Muscle of leg (tissue), 11 donors: ENCODE results near the gene SMAD3. TPM values are rescaled to one million over a fixed set of nuclear protein-coding genes. Genes with fewer than 3 reads are reported as not detected.
A peak's percentile ranks its signal among the peaks of the same experiment; 100 is the strongest.

ENCODE experiments used
- DNase-seq: peaks from one replicate; pipeline ENCODE4 v3.0.0; 2013
- H3K27ac ChIP-seq: one replicate; pipeline ENCODE4 v1.5.1; 2013; ENCODE audit warnings: mild to moderate bottlenecking, low read length, control low read depth
- H3K27me3 ChIP-seq: one replicate; pipeline ENCODE4 v1.6.1; 2013; ENCODE audit warnings: low read length; ENCODE audit not compliant: control insufficient read depth, insufficient read depth
- H3K36me3 ChIP-seq: one replicate; pipeline ENCODE4 v1.6.1; 2013; ENCODE audit warnings: low read length; ENCODE audit not compliant: control insufficient read depth, insufficient read depth
- H3K4me1 ChIP-seq: one replicate; pipeline ENCODE4 v1.6.1; 2013; ENCODE audit warnings: low read length; ENCODE audit not compliant: control insufficient read depth, insufficient read depth
- H3K4me3 ChIP-seq: one replicate; pipeline ENCODE4 v1.5.1; 2013; ENCODE audit warnings: low read length, control low read depth
- H3K9me3 ChIP-seq: replicated peaks from 2 replicates; pipeline ENCODE4 v1.6.1; 2013; ENCODE audit warnings: low read depth, low read length; ENCODE audit not compliant: control insufficient read depth
- WGBS: methylation state at CpG from one replicate; pipeline ENCODE4 v1.1.5; 2013; ENCODE audit warnings: missing lambda C conversion rate; ENCODE audit not compliant: insufficient coverage; 5-methylcytosine and 5-hydroxymethylcytosine counted together
- polyA plus RNA-seq, 8 donors: library from polyadenylated mRNA; unstranded; fragments of 120-200 nt; gene quantifications; one replicate each; pipeline versions ENCODE4 v1.2.1 to v1.2.3, GENCODE V29; 2013; ENCODE audit warnings: inconsistent platforms in 1 of 8, low replicate concordance in 1 of 8; ENCODE audit not compliant: insufficient read length in 8 of 8, insufficient read depth in 1 of 8
- total RNA-seq: library from RNA; stranded (reverse); fragments of 120-200 nt; gene quantifications from one replicate; pipeline ENCODE4 v1.2.4, GENCODE V29; 2013

SMAD3 gene
- total and polyA plus RNA-seq, 9 donors, result 18.3 to 34.0 (median 25.8) TPM

- Histone ChIP-seq H3K27ac (no peak overlapping the region), H3K4me1 (peaks cover 47% of the 10 kb centered on the region), H3K36me3 (peaks cover 18% of the 10 kb centered on the region), H3K9me3 (no peaks in the 10 kb centered on the region), H3K27me3 (no peaks in the 10 kb centered on the region), H3K4me3 (no peak overlapping the region)
- 96% methylated on average over 2 of the region's 2 CpGs for WGBS
- peak; percentile 4 for DNase-seq
Observed at GRCh38 chr15:67197364-67197695, 131.9 kb downstream of the SMAD3 start.

GRCh38 chr15:67198157-67198754 lies 132.9 kb downstream of the SMAD3 start:
- WGBS, result 86% methylated on average over 7 of the region's 7 CpGs
- Histone ChIP-seq H3K27me3 (no peaks in the 10 kb centered on the region), H3K27ac (no peak overlapping the region), H3K9me3 (no peaks in the 10 kb centered on the region), H3K36me3 (peaks cover 14% of the 10 kb centered on the region), H3K4me3 (no peak overlapping the region), H3K4me1 (peaks cover 42% of the 10 kb centered on the region)
- DNase-seq, result no peak

- Histone ChIP-seq H3K36me3 (peaks cover 9% of the 10 kb centered on the region), H3K4me1 (peaks cover 33% of the 10 kb centered on the region), H3K9me3 (no peaks in the 10 kb centered on the region), H3K27me3 (no peaks in the 10 kb centered on the region), H3K27ac (no peak overlapping the region), H3K4me3 (no peak overlapping the region)
- DNase-seq, result no peak
- WGBS, result 100% methylated on average over 1 of the region's 4 CpGs
Observed at GRCh38 chr15:67199391-67199790, 134.0 kb downstream of the SMAD3 start.

- no peak for DNase-seq
- H3K36me3 ChIP-seq, result peaks cover 8% of the 10 kb centered on the region
- H3K9me3 ChIP-seq, result no peaks in the 10 kb centered on the region
- peaks cover 28% of the 10 kb centered on the region for H3K4me1 ChIP-seq
- H3K27me3 ChIP-seq, result no peaks in the 10 kb centered on the region
- WGBS, result 54% methylated on average over 6 of the region's 8 CpGs
- no peak overlapping the region for H3K4me3 ChIP-seq
- H3K27ac ChIP-seq, result no peak overlapping the region
Observed at GRCh38 chr15:67199881-67200763, 134.7 kb downstream of the SMAD3 start.

- peaks cover 26% of the 10 kb centered on the region for H3K4me1 ChIP-seq
- no peak for DNase-seq
- H3K27ac ChIP-seq, result no peak overlapping the region
- H3K27me3 ChIP-seq, result no peaks in the 10 kb centered on the region
- no peak overlapping the region for H3K4me3 ChIP-seq
- H3K9me3 ChIP-seq, result no peaks in the 10 kb centered on the region
- H3K36me3 ChIP-seq, result peaks cover 8% of the 10 kb centered on the region
Observed at GRCh38 chr15:67201136-67201535, 135.7 kb downstream of the SMAD3 start.

- no peak for DNase-seq
- no peak overlapping the region for H3K27ac ChIP-seq
- no peaks in the 10 kb centered on the region for H3K9me3 ChIP-seq
- peaks cover 8% of the 10 kb centered on the region for H3K36me3 ChIP-seq
- H3K27me3 ChIP-seq, result no peaks in the 10 kb centered on the region
- WGBS, result 100% methylated on average over 1 of the region's 2 CpGs
- no peak overlapping the region for H3K4me3 ChIP-seq
- peaks cover 18% of the 10 kb centered on the region for H3K4me1 ChIP-seq
Observed at GRCh38 chr15:67202091-67202490, 136.7 kb downstream of the SMAD3 start.

GRCh38 chr15:67202991-67203390 lies 137.6 kb downstream of the SMAD3 start:
- Histone ChIP-seq H3K27me3 (no peaks in the 10 kb centered on the region), H3K4me3 (no peak overlapping the region), H3K9me3 (no peaks in the 10 kb centered on the region), H3K4me1 (peaks cover 16% of the 10 kb centered on the region), H3K27ac (no peak overlapping the region), H3K36me3 (peaks cover 8% of the 10 kb centered on the region)
- no peak for DNase-seq
- no CpG with 5 or more reads among the region's 1 CpG for WGBS

GRCh38 chr15:67207555-67208207 lies 142.3 kb downstream of the SMAD3 start:
- H3K36me3 ChIP-seq, result peaks cover 5% of the 10 kb centered on the region
- H3K4me3 ChIP-seq, result no peak overlapping the region
- no peak for DNase-seq
- H3K9me3 ChIP-seq, result no peaks in the 10 kb centered on the region
- H3K4me1 ChIP-seq, result no peaks in the 10 kb centered on the region
- no peak overlapping the region for H3K27ac ChIP-seq
- H3K27me3 ChIP-seq, result no peaks in the 10 kb centered on the region
- no CpG with 5 or more reads among the region's 3 CpGs for WGBS

GRCh38 chr15:67208396-67208795 lies 143.0 kb downstream of the SMAD3 start:
- H3K4me1 ChIP-seq, result no peaks in the 10 kb centered on the region
- DNase-seq, result no peak
- H3K27me3 ChIP-seq, result no peaks in the 10 kb centered on the region
- H3K9me3 ChIP-seq, result no peaks in the 10 kb centered on the region
- H3K36me3 ChIP-seq, result peaks cover 5% of the 10 kb centered on the region
- no peak overlapping the region for H3K27ac ChIP-seq
- WGBS, result no CpG with 5 or more reads among the region's 2 CpGs
- no peak overlapping the region for H3K4me3 ChIP-seq

- no peaks in the 10 kb centered on the region for H3K27me3 ChIP-seq
- H3K4me3 ChIP-seq, result no peak overlapping the region
- H3K9me3 ChIP-seq, result no peaks in the 10 kb centered on the region
- H3K4me1 ChIP-seq, result no peaks in the 10 kb centered on the region
- H3K27ac ChIP-seq, result no peak overlapping the region
- WGBS, result 90% methylated on average over 5 of the region's 5 CpGs
- peaks cover 3% of the 10 kb centered on the region for H3K36me3 ChIP-seq
- DNase-seq, result no peak
Observed at GRCh38 chr15:67210555-67211168, 145.3 kb downstream of the SMAD3 start.
